8988T (cell line): ENCODE data around the gene WFS1.

Source experiments
- DNase-seq: peaks from one replicate; pipeline ENCODE4 v3.0.0; 2011

Gene WFS1

GRCh38 chr4:6262847-6263487 lies 6.7 kb upstream of the WFS1 start:
- DNase-seq, result no peak

GRCh38 chr4:6263526-6264224 lies 6.0 kb upstream of the WFS1 start:
- no peak for DNase-seq

- peak; percentile 53 for DNase-seq
Observed at GRCh38 chr4:6264225-6264540, 5.5 kb upstream of the WFS1 start.

- no peak for DNase-seq
Observed at GRCh38 chr4:6265546-6265945, 4.1 kb upstream of the WFS1 start.

- DNase-seq, result no peak
Observed at GRCh38 chr4:6267573-6267972, 2.1 kb upstream of the WFS1 start.

- no peak for DNase-seq
Observed at GRCh38 chr4:6268650-6269615, 717 bp upstream of the WFS1 start.

- DNase-seq, result no peak
Observed at GRCh38 chr4:6270636-6271121, 1.0 kb downstream of the WFS1 start.

- no peak for DNase-seq
Observed at GRCh38 chr4:6271206-6271605, 1.6 kb downstream of the WFS1 start.

GRCh38 chr4:6271701-6272465 lies 2.2 kb downstream of the WFS1 start:
- no peak for DNase-seq

- DNase-seq, result peak; percentile 92
Observed at GRCh38 chr4:6272863-6273660, 3.4 kb downstream of the WFS1 start.

GRCh38 chr4:6273661-6273990 lies 4.0 kb downstream of the WFS1 start:
- no peak for DNase-seq

- DNase-seq, result no peak
Observed at GRCh38 chr4:6275351-6275750, 5.7 kb downstream of the WFS1 start.

- DNase-seq, result no peak
Observed at GRCh38 chr4:6275898-6276806, 6.5 kb downstream of the WFS1 start.

- no peak for DNase-seq
Observed at GRCh38 chr4:6277139-6277802, 7.6 kb downstream of the WFS1 start.

GRCh38 chr4:6277935-6278800 lies 8.5 kb downstream of the WFS1 start:
- no peak for DNase-seq

GRCh38 chr4:6278801-6279197 lies 9.1 kb downstream of the WFS1 start:
- DNase-seq, result no peak

GRCh38 chr4:6279582-6280289 lies 10.1 kb downstream of the WFS1 start:
- DNase-seq, result no peak

- DNase-seq, result no peak
Observed at GRCh38 chr4:6280365-6280996, 10.8 kb downstream of the WFS1 start.
